RWPE2 (cell line): ENCODE results near the gene KDF1.

Experiments
- ATAC-seq: fragments of 200-7000 bp; cut with Tn5 transposase; 3 replicates; pipeline ENCODE4 v1.9.1; 2021; ENCODE audit warnings: low read depth
- DNase-seq: peaks from one replicate; pipeline ENCODE4 v3.0.0-alpha.2; 2020; ENCODE audit warnings: low spot score
- H3K27ac ChIP-seq: fragments of 450-650 bp; 2 replicates; pipeline ENCODE4 v1.5.1; 2017; ENCODE audit warnings: mild to moderate bottlenecking; ENCODE audit not compliant: poor library complexity, severe bottlenecking
- H3K27me3 ChIP-seq: fragments of 250-450 bp; sonication (Bioruptor Pico); 2 replicates; pipeline ENCODE4 v1.5.1; 2021; ENCODE audit warnings: mild to moderate bottlenecking, moderate library complexity; ENCODE audit not compliant: insufficient read depth, poor library complexity, severe bottlenecking
- H3K36me3 ChIP-seq: fragments of 250-450 bp; sonication (Bioruptor Pico); 2 replicates; pipeline ENCODE4 v1.5.1; 2020; ENCODE audit warnings: low read depth, mild to moderate bottlenecking, moderate library complexity
- H3K4me1 ChIP-seq: fragments of 250-450 bp; sonication (Bioruptor Pico); 2 replicates; pipeline ENCODE4 v1.5.1; 2021; ENCODE audit warnings: mild to moderate bottlenecking, moderate library complexity; ENCODE audit not compliant: insufficient read depth, poor library complexity, severe bottlenecking
- H3K4me3 ChIP-seq: fragments of 250-450 bp; sonication (Bioruptor Pico); 2 replicates; pipeline ENCODE4 v1.5.1; 2021; ENCODE audit warnings: mild to moderate bottlenecking, moderate library complexity; ENCODE audit not compliant: severe bottlenecking
- H3K9me3 ChIP-seq: fragments of 250-450 bp; sonication (Bioruptor Pico); 2 replicates; pipeline ENCODE4 v1.5.1; 2021; ENCODE audit warnings: mild to moderate bottlenecking, moderate library complexity; ENCODE audit not compliant: severe bottlenecking
- CTCF ChIP-seq: fragments of 450-650 bp; IDR thresholded peaks from one replicate; pipeline ENCODE4 v1.5.1; 2017; ENCODE audit warnings: mild to moderate bottlenecking, moderate library complexity; ENCODE audit not compliant: poor library complexity, severe bottlenecking

Gene KDF1

GRCh38 chr1:26913754-26914619 is 46.3 kb downstream of the KDF1 start, which contains the start of gene NR0B2:
NR0B2 (minus strand) TSS chr1:26913975; CDS start chr1:26913940, 35 bp downstream.
- no peak for TF ChIP-seq CTCF
- ATAC-seq (no peak), DNase-seq (no peak)
- Histone ChIP-seq H3K36me3 (no peaks in the 10 kb centered on the region), H3K4me3 (no peak within 1 kb of the TSS), H3K9me3 (no peaks in the 10 kb centered on the region), H3K27me3 (no peaks in the 10 kb centered on the region), H3K4me1 (no peaks in the 10 kb centered on the region), H3K27ac (no peak within 1 kb of the TSS)

- Histone ChIP-seq H3K27me3 (no peaks in the 10 kb centered on the region), H3K9me3 (no peaks in the 10 kb centered on the region), H3K36me3 (no peaks in the 10 kb centered on the region), H3K4me3 (no peak overlapping the region), H3K27ac (no peak overlapping the region), H3K4me1 (no peaks in the 10 kb centered on the region)
- TF ChIP-seq CTCF: no peak
- DNase-seq (no peak), ATAC-seq (no peak)
Measured at GRCh38 chr1:26913389-26913753, 46.9 kb downstream of the KDF1 start.

- H3K4me3 ChIP-seq: no peak overlapping the region
- H3K9me3 ChIP-seq: no peaks in the 10 kb centered on the region
- ATAC-seq (no peak), DNase-seq (no peak)
- TF ChIP-seq CTCF: no peak
- no peaks in the 10 kb centered on the region for H3K36me3 ChIP-seq
- no peak overlapping the region for H3K27ac ChIP-seq
- H3K27me3 ChIP-seq: no peaks in the 10 kb centered on the region
- peaks cover 2% of the 10 kb centered on the region for H3K4me1 ChIP-seq
Measured at GRCh38 chr1:26912147-26912490, 48.1 kb downstream of the KDF1 start.

- ATAC-seq (no peak), DNase-seq (no peak)
- H3K4me3 ChIP-seq: no peak overlapping the region
- H3K4me1 ChIP-seq: peaks cover 2% of the 10 kb centered on the region
- no peaks in the 10 kb centered on the region for H3K27me3 ChIP-seq
- no peaks in the 10 kb centered on the region for H3K36me3 ChIP-seq
- H3K9me3 ChIP-seq: no peaks in the 10 kb centered on the region
- no peak overlapping the region for H3K27ac ChIP-seq
- no peak for TF ChIP-seq CTCF
Measured at GRCh38 chr1:26911399-26912146, 48.7 kb downstream of the KDF1 start.
